HEK293 (cell line): ENCODE data around the gene UBXN1.

ENCODE experiments used
- BCL11B ChIP-seq: fragments of 450-650 bp; formaldehyde crosslinking; IDR thresholded peaks from 2 replicates; pipeline ENCODE4 v1.5.1; 2016; ENCODE audit warnings: low read depth, missing biosample characterization, missing genetic modification characterization
- GLIS1 ChIP-seq: fragments of 450-650 bp; formaldehyde crosslinking; IDR thresholded peaks from 2 replicates; pipeline ENCODE4 v1.5.1; 2016; ENCODE audit warnings: missing biosample characterization, missing genetic modification characterization
- HOXA7 ChIP-seq: sonication (generic); formaldehyde crosslinking; IDR thresholded peaks from 2 replicates; pipeline ENCODE4 v1.8.1; 2022; ENCODE audit warnings: missing genetic modification reagents, borderline replicate concordance
- KLF9 ChIP-seq: fragments of 450-650 bp; formaldehyde crosslinking; IDR thresholded peaks from 2 replicates; pipeline ENCODE4 v1.5.1; 2016; ENCODE audit warnings: missing biosample characterization, missing genetic modification characterization, low read depth
- REPIN1 ChIP-seq: fragments of 450-650 bp; formaldehyde crosslinking; IDR thresholded peaks from 2 replicates; pipeline ENCODE4 v1.5.1; 2017; ENCODE audit warnings: missing biosample characterization, missing genetic modification characterization, low read depth
- SCRT1 ChIP-seq: fragments of 450-650 bp; formaldehyde crosslinking; IDR thresholded peaks from 2 replicates; pipeline ENCODE4 v1.5.1; 2016; ENCODE audit warnings: missing biosample characterization, missing genetic modification characterization, borderline replicate concordance
- WT1 ChIP-seq: fragments of 450-650 bp; formaldehyde crosslinking; IDR thresholded peaks from 2 replicates; pipeline ENCODE4 v1.5.1; 2016; ENCODE audit warnings: missing biosample characterization, missing genetic modification characterization
- YY2 ChIP-seq: fragments of 450-650 bp; formaldehyde crosslinking; IDR thresholded peaks from 2 replicates; pipeline ENCODE4 v1.5.1; 2016; ENCODE audit warnings: missing biosample characterization, missing genetic modification characterization
- ZNF214 ChIP-seq: fragments of 450-650 bp; formaldehyde crosslinking; IDR thresholded peaks from 2 replicates; pipeline ENCODE4 v1.5.1; 2017; ENCODE audit warnings: missing biosample characterization, mild to moderate bottlenecking, missing genetic modification characterization, borderline replicate concordance
- ZNF335 ChIP-seq: fragments of 450-650 bp; formaldehyde crosslinking; conservative IDR thresholded peaks from 2 replicates; pipeline ENCODE4 v1.5.1; 2016; ENCODE audit warnings: missing biosample characterization, missing genetic modification characterization
- ZNF341 ChIP-seq: fragments of 450-650 bp; formaldehyde crosslinking; IDR thresholded peaks from 2 replicates; pipeline ENCODE4; 2016; ENCODE audit warnings: low read depth, missing biosample characterization, missing genetic modification characterization
- ZNF391 ChIP-seq: fragments of 450-650 bp; formaldehyde crosslinking; IDR thresholded peaks from 2 replicates; pipeline ENCODE4 v1.5.1; 2016; ENCODE audit warnings: low read depth, missing biosample characterization, missing genetic modification characterization, borderline replicate concordance
- ZNF561 ChIP-seq: fragments of 450-650 bp; IDR thresholded peaks from 2 replicates; pipeline ENCODE4 v1.5.1; 2018; ENCODE audit warnings: missing biosample characterization, missing genetic modification characterization, borderline replicate concordance
- ZNF585B ChIP-seq: fragments of 450-650 bp; formaldehyde crosslinking; IDR thresholded peaks from 2 replicates; pipeline ENCODE4 v1.5.1; 2016; ENCODE audit warnings: missing biosample characterization, missing genetic modification characterization
- ZNF600 ChIP-seq: fragments of 450-650 bp; formaldehyde crosslinking; IDR thresholded peaks from 2 replicates; pipeline ENCODE4 v1.5.1; 2016; ENCODE audit warnings: missing biosample characterization, missing genetic modification characterization
- ZNF623 ChIP-seq: fragments of 450-650 bp; formaldehyde crosslinking; IDR thresholded peaks from 2 replicates; pipeline ENCODE4 v1.5.1; 2016; ENCODE audit warnings: missing biosample characterization, missing genetic modification characterization
- ZNF624 ChIP-seq: fragments of 450-650 bp; formaldehyde crosslinking; IDR thresholded peaks from 2 replicates; pipeline ENCODE4 v1.5.1; 2017; ENCODE audit warnings: missing biosample characterization, missing genetic modification characterization
- ZNF843 ChIP-seq: fragments of 450-650 bp; formaldehyde crosslinking; IDR thresholded peaks from 2 replicates; pipeline ENCODE4 v1.5.1; 2016; ENCODE audit warnings: missing biosample characterization, missing genetic modification characterization
- ZSCAN23 ChIP-seq: fragments of 450-650 bp; formaldehyde crosslinking; IDR thresholded peaks from 2 replicates; pipeline ENCODE4 v1.5.1; 2016; ENCODE audit warnings: missing biosample characterization, missing genetic modification characterization
- ZSCAN30 ChIP-seq: fragments of 450-650 bp; IDR thresholded peaks from 2 replicates; pipeline ENCODE4 v1.5.1; 2018; ENCODE audit warnings: missing biosample characterization, mild to moderate bottlenecking, missing genetic modification characterization, moderate library complexity
- TF ChIP-seq, protein P1 (sequence below): fragments of 450-650 bp; formaldehyde crosslinking; IDR thresholded peaks from 2 replicates; pipeline ENCODE4 v1.5.0; 2017; ENCODE audit warnings: missing biosample characterization, missing genetic modification characterization, borderline replicate concordance
- TF ChIP-seq, protein P2 (sequence below): fragments of 450-650 bp; formaldehyde crosslinking; IDR thresholded peaks from 2 replicates; pipeline ENCODE4 v1.5.1; 2017; ENCODE audit warnings: missing biosample characterization, missing genetic modification characterization
- TF ChIP-seq, protein P3 (sequence below): fragments of 450-650 bp; formaldehyde crosslinking; IDR thresholded peaks from 2 replicates; pipeline ENCODE4 v1.5.1; 2016; ENCODE audit warnings: missing biosample characterization, missing genetic modification characterization
- TF ChIP-seq, protein P4 (sequence below): fragments of 450-650 bp; formaldehyde crosslinking; IDR thresholded peaks from 2 replicates; pipeline ENCODE4 v1.5.1; 2016; ENCODE audit warnings: missing biosample characterization, missing genetic modification characterization
- TF ChIP-seq, protein P5 (sequence below): fragments of 450-650 bp; formaldehyde crosslinking; IDR thresholded peaks from 2 replicates; pipeline ENCODE4 v1.5.1; 2016; ENCODE audit warnings: missing biosample characterization, missing genetic modification characterization
- TF ChIP-seq, protein P6 (sequence below): fragments of 450-650 bp; formaldehyde crosslinking; optimal IDR thresholded peaks from 2 replicates; pipeline ENCODE3; 2016; ENCODE audit warnings: missing biosample characterization, mild to moderate bottlenecking, missing genetic modification characterization

UBXN1 gene

DNA sequence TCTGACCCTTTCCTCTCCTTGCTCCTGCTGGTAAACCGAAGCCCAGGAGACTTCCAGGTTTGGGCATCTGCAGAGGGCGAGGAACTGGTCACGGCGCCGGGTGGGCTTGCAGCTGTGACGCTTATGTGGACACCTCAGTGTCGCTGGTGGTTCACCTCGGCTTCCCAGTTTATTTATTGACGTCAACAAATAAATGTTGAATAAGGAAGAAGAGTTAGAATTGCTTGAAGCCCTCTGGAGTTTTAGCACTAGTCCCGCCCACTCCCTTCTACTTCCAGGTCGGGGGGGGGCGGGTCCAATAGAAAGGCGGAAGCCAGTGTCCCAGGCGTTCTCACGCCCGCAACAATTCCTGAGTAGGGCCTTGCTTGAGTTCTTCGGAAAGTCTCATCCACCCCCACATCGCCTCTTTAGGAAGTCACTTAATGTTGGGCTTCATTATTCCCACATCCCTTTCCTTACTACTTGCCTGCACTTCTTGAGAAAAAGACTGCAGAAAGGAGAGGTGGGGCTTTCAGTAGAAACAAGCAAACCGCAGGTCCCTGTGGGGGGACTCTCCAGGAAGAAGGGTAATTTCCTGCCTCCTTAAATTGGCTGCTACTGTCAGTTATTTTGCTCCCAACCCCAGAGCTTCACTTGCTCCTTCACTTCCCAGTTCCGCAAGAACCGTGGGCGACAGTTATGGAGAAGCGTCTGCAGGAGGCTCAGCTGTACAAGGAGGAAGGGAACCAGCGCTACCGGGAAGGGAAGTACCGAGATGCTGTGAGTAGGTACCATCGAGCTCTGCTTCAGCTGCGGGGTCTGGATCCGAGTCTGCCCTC is 49.5 kb upstream of the UBXN1 start, which contains the start of gene TTC9C (continued):
- TF ChIP-seq, protein P1, sequence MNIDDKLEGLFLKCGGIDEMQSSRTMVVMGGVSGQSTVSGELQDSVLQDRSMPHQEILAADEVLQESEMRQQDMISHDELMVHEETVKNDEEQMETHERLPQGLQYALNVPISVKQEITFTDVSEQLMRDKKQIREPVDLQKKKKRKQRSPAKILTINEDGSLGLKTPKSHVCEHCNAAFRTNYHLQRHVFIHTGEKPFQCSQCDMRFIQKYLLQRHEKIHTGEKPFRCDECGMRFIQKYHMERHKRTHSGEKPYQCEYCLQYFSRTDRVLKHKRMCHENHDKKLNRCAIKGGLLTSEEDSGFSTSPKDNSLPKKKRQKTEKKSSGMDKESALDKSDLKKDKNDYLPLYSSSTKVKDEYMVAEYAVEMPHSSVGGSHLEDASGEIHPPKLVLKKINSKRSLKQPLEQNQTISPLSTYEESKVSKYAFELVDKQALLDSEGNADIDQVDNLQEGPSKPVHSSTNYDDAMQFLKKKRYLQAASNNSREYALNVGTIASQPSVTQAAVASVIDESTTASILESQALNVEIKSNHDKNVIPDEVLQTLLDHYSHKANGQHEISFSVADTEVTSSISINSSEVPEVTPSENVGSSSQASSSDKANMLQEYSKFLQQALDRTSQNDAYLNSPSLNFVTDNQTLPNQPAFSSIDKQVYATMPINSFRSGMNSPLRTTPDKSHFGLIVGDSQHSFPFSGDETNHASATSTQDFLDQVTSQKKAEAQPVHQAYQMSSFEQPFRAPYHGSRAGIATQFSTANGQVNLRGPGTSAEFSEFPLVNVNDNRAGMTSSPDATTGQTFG (tag by site-specific recombination) = no peak
- TF ChIP-seq ZNF600 (tag by site-specific recombination) (0 out of 2 replicates have a peak, but pooled peaks have one; percentile 34), HOXA7 (no peak), KLF9 (tag by site-specific recombination) (peak; percentile 83), YY2 (tag by site-specific recombination) (no peak), ZSCAN30 (tag by site-specific recombination) (0 out of 2 replicates have a peak, but pooled peaks have one; percentile 47), WT1 (tag by site-specific recombination) (no peak), ZNF335 (peak; percentile 87), ZNF214 (tag by site-specific recombination) (no peak), ZNF843 (tag by site-specific recombination) (no peak), ZNF585B (tag by site-specific recombination) (no peak), GLIS1 (tag by site-specific recombination) (no peak), ZNF341 (tag by site-specific recombination) (peak; percentile 59), BCL11B (tag by site-specific recombination) (no peak), SCRT1 (tag by site-specific recombination) (no peak), REPIN1 (no peak), ZNF623 (no peak), ZNF391 (tag by site-specific recombination) (0 out of 2 replicates have a peak, but pooled peaks have one; percentile 15), ZSCAN23 (no peak), ZNF561 (tag by site-specific recombination) (peak; percentile 65; the same call in 1 of the 2 replicates), ZNF624 (no peak)
- TF ChIP-seq, protein P2, sequence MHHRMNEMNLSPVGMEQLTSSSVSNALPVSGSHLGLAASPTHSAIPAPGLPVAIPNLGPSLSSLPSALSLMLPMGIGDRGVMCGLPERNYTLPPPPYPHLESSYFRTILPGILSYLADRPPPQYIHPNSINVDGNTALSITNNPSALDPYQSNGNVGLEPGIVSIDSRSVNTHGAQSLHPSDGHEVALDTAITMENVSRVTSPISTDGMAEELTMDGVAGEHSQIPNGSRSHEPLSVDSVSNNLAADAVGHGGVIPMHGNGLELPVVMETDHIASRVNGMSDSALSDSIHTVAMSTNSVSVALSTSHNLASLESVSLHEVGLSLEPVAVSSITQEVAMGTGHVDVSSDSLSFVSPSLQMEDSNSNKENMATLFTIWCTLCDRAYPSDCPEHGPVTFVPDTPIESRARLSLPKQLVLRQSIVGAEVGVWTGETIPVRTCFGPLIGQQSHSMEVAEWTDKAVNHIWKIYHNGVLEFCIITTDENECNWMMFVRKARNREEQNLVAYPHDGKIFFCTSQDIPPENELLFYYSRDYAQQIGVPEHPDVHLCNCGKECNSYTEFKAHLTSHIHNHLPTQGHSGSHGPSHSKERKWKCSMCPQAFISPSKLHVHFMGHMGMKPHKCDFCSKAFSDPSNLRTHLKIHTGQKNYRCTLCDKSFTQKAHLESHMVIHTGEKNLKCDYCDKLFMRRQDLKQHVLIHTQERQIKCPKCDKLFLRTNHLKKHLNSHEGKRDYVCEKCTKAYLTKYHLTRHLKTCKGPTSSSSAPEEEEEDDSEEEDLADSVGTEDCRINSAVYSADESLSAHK (tag by site-specific recombination) = no peak
- TF ChIP-seq, protein P3, sequence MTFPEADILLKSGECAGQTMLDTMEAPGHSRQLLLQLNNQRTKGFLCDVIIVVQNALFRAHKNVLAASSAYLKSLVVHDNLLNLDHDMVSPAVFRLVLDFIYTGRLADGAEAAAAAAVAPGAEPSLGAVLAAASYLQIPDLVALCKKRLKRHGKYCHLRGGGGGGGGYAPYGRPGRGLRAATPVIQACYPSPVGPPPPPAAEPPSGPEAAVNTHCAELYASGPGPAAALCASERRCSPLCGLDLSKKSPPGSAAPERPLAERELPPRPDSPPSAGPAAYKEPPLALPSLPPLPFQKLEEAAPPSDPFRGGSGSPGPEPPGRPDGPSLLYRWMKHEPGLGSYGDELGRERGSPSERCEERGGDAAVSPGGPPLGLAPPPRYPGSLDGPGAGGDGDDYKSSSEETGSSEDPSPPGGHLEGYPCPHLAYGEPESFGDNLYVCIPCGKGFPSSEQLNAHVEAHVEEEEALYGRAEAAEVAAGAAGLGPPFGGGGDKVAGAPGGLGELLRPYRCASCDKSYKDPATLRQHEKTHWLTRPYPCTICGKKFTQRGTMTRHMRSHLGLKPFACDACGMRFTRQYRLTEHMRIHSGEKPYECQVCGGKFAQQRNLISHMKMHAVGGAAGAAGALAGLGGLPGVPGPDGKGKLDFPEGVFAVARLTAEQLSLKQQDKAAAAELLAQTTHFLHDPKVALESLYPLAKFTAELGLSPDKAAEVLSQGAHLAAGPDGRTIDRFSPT (tag by site-specific recombination) = no peak
- TF ChIP-seq, protein P4, sequence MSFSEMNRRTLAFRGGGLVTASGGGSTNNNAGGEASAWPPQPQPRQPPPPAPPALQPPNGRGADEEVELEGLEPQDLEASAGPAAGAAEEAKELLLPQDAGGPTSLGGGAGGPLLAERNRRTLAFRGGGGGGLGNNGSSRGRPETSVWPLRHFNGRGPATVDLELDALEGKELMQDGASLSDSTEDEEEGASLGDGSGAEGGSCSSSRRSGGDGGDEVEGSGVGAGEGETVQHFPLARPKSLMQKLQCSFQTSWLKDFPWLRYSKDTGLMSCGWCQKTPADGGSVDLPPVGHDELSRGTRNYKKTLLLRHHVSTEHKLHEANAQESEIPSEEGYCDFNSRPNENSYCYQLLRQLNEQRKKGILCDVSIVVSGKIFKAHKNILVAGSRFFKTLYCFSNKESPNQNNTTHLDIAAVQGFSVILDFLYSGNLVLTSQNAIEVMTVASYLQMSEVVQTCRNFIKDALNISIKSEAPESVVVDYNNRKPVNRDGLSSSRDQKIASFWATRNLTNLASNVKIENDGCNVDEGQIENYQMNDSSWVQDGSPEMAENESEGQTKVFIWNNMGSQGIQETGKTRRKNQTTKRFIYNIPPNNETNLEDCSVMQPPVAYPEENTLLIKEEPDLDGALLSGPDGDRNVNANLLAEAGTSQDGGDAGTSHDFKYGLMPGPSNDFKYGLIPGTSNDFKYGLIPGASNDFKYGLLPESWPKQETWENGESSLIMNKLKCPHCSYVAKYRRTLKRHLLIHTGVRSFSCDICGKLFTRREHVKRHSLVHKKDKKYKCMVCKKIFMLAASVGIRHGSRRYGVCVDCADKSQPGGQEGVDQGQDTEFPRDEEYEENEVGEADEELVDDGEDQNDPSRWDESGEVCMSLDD = no peak
- TF ChIP-seq, protein P5, sequence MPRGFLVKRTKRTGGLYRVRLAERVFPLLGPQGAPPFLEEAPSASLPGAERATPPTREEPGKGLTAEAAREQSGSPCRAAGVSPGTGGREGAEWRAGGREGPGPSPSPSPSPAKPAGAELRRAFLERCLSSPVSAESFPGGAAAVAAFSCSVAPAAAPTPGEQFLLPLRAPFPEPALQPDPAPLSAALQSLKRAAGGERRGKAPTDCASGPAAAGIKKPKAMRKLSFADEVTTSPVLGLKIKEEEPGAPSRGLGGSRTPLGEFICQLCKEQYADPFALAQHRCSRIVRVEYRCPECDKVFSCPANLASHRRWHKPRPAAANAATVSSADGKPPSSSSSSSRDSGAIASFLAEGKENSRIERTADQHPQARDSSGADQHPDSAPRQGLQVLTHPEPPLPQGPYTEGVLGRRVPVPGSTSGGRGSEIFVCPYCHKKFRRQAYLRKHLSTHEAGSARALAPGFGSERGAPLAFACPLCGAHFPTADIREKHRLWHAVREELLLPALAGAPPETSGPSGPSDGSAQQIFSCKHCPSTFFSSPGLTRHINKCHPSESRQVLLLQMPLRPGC = no peak
- TF ChIP-seq, protein P6, sequence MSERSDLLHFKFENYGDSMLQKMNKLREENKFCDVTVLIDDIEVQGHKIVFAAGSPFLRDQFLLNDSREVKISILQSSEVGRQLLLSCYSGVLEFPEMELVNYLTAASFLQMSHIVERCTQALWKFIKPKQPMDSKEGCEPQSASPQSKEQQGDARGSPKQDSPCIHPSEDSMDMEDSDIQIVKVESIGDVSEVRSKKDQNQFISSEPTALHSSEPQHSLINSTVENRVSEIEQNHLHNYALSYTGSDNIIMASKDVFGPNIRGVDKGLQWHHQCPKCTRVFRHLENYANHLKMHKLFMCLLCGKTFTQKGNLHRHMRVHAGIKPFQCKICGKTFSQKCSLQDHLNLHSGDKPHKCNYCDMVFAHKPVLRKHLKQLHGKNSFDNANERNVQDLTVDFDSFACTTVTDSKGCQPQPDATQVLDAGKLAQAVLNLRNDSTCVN = no peak
